ENCODE measurements around the gene ZBTB8OS.
A peak's percentile ranks its signal among the peaks of the same experiment; 100 is the strongest.
"Not testable (repeated sequence)": the region's sequence is repeated elsewhere in the genome, so short reads cannot be mapped to it uniquely, and the experiment has no call there.

Gene ZBTB8OS

DNA sequence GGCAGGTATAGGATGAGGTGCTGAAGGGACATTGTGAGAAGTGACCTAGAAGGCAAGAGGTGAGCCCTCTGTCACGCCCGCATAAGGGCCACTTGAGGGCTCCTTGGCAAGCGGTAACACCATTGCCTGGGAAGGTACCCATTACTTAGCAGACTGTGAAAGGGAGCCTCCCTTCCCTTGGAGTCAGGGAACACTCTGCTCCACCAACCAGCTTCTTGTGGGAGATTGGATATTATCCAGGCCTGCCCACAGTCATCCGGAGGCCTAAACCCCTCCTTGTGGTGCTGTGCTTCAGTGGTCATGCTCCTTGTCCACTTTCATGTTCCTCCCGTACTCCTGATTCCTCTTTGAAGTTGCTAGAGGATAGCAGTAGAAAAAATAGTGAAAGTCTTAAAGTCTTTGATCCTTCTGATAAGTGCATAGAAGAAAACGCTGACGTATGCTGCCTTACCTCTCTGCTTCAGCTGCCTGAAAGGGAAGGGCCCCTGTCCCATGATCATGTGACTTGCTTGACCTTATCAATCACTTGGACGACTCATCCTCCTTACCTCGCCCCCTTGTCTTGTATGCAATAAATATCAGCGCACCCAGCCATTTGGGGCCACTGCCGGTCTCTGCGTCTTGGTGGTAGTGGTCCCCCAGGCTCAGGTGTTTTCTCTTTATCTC, 16.7 kb upstream of the ZBTB8OS start:
- no peak for DNase-seq (ENCODE audit: low spot score in 2 of 2)

DNA sequence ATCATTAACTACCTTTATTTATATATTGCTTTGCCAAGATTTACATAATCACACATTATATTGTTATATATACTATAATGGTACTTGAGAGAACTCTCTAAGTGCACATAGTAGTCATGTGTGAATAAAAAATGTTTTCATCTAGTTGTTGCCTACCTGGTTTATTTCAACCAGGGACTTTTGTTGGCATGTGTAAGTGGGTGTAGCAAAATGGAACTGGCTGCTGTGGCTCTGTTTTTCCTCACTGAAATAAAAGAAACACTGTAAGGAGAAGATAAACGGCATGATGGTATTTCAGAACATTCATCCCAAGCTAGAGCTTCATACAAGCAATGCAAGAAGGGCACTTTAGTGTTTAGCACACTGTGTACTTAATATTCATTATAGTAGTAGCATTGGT, 15.6 kb upstream of the ZBTB8OS start:
- no peak for ATAC-seq
- Mint-ChIP-seq H3K27ac (no peak overlapping the region), H3K36me3 (peaks cover 100% of the 10 kb centered on the region), H3K4me3 (no peak overlapping the region), H3K9me3 (no peaks in the 10 kb centered on the region), H3K4me1 (peaks cover 13% of the 10 kb centered on the region)
- DNase-seq (ENCODE audit: low spot score in 2 of 2): no peak

More for the DNA sequence above, 16.7 kb upstream of the ZBTB8OS start:
- H3K4me3 Mint-ChIP-seq: no peak overlapping the region
- H3K27ac Mint-ChIP-seq: peak overlapping the region; percentile 9
- peaks cover 12% of the 10 kb centered on the region for H3K4me1 Mint-ChIP-seq
- ATAC-seq: no peak
- H3K36me3 Mint-ChIP-seq: peaks cover 100% of the 10 kb centered on the region
- no peaks in the 10 kb centered on the region for H3K9me3 Mint-ChIP-seq

DNA sequence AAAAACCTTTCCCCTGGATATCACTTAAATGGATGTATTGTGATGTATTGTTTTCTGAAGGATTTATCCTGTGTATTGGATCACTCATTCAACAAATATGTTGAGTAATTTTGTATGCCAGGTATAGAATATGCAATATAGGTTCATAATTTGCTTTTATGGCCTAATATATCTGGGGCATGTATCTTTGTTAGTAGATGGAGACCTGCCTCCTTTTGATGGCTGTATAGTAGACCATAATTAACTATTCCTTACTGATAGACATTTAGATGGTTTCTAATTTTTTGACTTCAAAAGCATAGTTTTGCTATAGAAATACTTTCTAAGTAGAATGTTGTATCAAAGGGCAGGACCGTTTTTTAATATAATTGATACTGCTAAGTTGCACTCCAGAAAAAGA, 9.2 kb upstream of the ZBTB8OS start:
- Mint-ChIP-seq H3K4me1 (peaks cover 39% of the 10 kb centered on the region), H3K36me3 (peaks cover 100% of the 10 kb centered on the region), H3K4me3 (no peak overlapping the region), H3K27ac (no peak overlapping the region), H3K9me3 (no peaks in the 10 kb centered on the region)
- no peak for DNase-seq (ENCODE audit: low spot score in 2 of 2)
- no peak for ATAC-seq

DNA sequence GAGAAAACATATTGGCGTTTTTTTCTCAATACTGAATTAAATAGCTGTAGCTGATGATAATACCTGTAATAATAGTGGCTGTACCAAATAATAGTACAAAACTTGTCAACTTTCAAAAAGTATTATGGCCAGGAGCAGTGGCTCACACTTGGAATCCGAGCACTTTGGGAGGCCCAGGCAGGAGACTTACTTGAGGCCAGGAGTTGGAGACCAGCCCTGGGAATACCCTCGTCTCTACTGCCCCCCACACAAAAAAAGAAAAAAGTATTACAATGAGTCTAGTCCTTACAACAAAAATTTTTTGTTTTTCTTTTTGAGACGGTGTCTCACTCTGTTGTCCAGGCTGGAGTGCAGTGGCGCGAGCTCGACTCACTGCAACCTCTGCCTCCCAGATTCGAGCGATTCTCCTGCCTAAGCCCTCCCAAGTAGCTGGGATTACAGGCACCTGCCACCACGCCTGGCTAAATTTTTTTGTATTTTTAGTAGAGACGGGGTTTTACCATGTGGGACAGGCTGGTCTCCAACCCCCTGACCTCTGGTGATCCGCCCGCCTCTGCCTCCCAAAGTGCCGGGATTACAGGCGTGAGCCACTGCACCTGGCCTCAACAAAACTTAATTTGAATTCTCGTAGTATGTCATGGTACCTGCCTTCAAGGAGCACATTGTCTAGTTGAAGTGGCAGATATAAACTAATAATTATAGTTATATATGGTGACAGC, 2.1 kb upstream of the ZBTB8OS start:
- ATAC-seq: no peak
- Mint-ChIP-seq H3K36me3 (peaks cover 92% of the 10 kb centered on the region), H3K4me1 (peaks cover 54% of the 10 kb centered on the region), H3K27ac (peak overlapping the region; percentile 98), H3K4me3 (peak overlapping the region; percentile 80), H3K9me3 (no peaks in the 10 kb centered on the region)
- no peak for DNase-seq (ENCODE audit: low spot score in 2 of 2)

DNA sequence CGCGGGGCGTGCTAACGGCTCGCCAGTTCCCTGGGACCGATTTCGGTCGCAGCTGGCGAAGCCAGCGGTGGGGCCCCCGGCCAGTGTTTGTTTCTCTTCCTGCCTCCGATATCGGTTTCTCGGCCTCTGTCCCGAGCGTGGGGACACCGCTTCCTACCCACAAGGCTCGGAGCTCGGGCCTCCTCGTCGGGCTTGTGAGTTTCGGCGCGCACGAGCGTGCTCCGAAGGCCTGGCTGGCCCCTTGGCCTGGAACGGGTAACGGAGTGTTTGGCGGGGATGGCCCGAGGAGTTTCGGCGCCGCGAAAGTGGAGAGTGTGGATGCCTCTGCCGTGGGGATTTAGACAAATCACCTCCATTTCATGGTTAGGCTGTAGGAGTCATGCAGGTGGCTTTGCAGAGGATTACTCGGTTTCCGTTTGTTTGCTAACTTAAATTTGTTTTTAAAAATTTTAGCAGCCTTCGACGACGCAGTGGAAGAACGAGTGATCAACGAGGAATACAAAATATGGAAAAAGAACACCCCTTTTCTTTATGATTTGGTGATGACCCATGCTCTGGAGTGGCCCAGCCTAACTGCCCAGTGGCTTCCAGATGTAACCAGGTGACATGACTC, 1.2 kb upstream of the ZBTB8OS start:
- H3K27ac Mint-ChIP-seq: peak overlapping the region; percentile 98
- peaks cover 92% of the 10 kb centered on the region for H3K36me3 Mint-ChIP-seq
- H3K4me1 Mint-ChIP-seq: peaks cover 52% of the 10 kb centered on the region
- H3K4me3 Mint-ChIP-seq: peak overlapping the region; percentile 80
- no peaks in the 10 kb centered on the region for H3K9me3 Mint-ChIP-seq
- DNase-seq (ENCODE audit: low spot score in 2 of 2): no peak
- ATAC-seq: peak; percentile 9

DNA sequence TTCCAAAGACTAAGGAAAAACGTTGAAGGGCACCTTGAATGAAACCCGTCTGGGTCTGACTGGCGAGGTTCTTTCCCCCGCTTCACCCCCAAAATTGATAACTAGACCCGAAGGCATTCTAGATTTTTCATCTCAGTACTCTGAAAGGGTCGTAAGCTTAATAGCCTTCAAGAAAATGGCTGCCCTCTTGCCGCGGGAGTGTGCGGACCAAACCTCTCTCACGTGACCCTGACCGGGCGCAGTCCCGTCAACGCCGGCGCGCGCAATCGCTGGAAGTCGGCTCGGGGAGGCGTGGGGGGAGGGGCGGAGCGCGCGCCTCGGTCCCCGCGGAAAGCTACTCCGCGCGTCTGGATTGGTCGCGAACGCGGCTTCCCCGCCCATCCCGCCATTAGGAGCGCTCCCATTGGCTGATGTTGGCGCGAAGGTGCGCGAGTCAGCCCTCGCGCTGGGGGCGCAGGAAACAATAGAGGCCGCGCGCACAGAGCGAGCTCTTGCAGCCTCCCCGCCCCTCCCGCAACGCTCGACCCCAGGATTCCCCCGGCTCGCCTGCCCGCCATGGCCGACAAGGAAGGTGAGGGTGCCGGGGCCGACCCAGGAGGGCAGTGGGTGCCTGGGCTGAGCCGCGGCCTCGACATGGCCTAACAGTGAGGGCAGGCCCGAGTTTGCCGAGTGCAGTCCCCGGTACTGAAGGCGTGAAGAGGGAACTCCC, 556 bp upstream of the ZBTB8OS start, which contains the start of gene RBBP4:
TSS of gene RBBP4 (plus strand) at position 457 of the 709 bp plus-strand sequence. CDS start at position 556, 99 bp downstream.
- no peaks in the 10 kb centered on the region for H3K9me3 Mint-ChIP-seq
- H3K27ac Mint-ChIP-seq: peak within 1 kb of the TSS; percentile 98
- ATAC-seq (peak; percentile 94), DNase-seq (ENCODE audit: low spot score in 2 of 2) (peak; percentile 99)
- H3K4me3 Mint-ChIP-seq: peak within 1 kb of the TSS; percentile 80
- H3K36me3 Mint-ChIP-seq: peaks cover 92% of the 10 kb centered on the region
- peaks cover 52% of the 10 kb centered on the region for H3K4me1 Mint-ChIP-seq

DNA sequence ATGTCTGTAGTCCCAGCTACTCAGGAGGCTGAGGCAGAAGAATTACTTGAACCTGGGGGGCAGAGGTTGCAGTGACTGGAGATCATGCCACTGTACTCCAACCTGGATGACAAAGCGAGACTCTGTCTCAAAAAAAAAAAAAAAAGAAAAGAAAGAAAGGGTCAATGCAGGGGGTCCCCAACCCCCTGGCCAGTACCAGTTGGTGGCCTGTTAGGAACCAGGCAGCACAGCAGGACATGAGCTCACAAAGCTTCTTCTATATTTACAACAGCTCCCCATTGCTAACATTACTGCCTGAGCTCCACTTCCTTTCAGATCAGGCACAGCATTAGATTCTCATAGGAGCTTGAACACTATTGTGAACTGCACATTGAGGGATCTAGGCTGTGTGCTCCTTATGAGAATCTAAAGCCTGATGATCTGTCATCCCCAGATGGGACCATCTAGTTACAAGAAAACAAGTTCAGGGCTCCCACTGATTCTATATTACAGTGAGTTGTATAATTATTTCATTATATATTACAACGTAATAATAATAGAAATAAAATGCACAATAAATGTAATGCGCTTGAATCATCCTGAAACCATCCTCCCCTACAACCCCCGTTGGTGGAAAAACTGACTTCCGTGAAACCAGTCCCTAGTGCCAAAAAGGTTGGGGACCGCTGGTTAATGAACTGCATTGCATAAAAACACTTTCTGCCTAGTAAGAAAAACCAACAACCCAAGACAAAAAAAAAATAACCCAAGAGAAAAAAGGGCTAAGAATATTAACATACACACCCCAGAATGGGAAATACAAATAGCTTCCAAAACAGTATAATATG, 2.8 kb downstream of the ZBTB8OS start:
- Mint-ChIP-seq H3K4me3 (peak overlapping the region; percentile 80), H3K27ac (peak overlapping the region; percentile 61), H3K36me3 (peaks cover 80% of the 10 kb centered on the region), H3K9me3 (no peaks in the 10 kb centered on the region), H3K4me1 (peaks cover 23% of the 10 kb centered on the region)
- DNase-seq (ENCODE audit: low spot score in 2 of 2) (peak in 1 of 2 donors; percentile 53), ATAC-seq (no peak)

DNA sequence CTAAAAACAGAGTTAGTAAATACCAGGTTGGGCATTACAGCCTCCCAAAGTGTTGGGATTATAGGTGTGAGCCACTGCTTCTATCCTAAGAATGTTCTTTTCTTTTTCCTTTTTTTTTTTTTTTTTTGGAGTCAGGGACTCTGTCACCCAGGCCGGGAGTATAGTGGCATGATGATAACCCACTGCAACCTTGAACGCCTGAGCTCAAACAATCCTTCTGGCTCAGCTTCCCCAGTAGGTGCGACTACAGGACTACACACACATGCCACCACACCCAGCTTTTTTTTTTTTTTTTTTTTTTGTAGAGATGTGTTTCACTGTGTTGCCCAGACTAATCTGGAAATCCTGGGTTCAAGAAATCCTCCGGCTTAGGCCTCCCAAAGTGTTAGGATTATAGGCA, 5.9 kb downstream of the ZBTB8OS start:
- Mint-ChIP-seq H3K4me3 (no peak overlapping the region), H3K9me3 (no peaks in the 10 kb centered on the region), H3K4me1 (peaks cover 14% of the 10 kb centered on the region), H3K36me3 (peaks cover 70% of the 10 kb centered on the region), H3K27ac (no peak overlapping the region)
- DNase-seq (ENCODE audit: low spot score in 2 of 2): no peak
- ATAC-seq: no peak

DNA sequence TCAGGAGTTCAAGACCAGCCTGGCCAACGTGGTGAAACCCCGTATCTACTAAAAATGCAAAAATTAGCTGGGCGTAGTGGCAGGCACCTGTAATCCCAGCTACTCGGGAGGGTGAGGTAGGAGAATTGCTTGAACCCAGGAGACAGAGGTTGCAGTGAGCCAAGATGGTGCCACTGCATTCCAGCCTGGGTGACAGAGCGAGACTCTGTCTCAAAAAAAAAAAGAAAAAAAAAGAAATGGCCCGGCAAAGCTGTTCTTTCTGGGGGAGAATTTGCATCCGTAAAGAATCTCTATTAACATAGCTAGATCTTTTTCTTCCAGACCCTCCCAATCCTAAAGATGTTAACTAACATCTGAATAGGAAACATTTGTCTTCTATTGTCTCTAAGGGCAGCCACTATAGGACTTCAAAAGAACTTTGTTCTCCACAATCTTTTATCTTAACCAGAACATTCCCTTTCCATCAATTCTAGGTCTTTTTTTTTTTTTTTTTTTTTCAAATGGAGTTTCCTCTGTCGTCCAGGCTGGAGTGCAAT, 8.0 kb downstream of the ZBTB8OS start:
- DNase-seq (ENCODE audit: low spot score in 2 of 2); ATAC-seq; H3K4me3 Mint-ChIP-seq; H3K27ac Mint-ChIP-seq; H3K9me3 Mint-ChIP-seq; H3K4me1 Mint-ChIP-seq: not testable (repeated sequence)
- H3K36me3 Mint-ChIP-seq: peaks cover 77% of the 10 kb centered on the region

DNA sequence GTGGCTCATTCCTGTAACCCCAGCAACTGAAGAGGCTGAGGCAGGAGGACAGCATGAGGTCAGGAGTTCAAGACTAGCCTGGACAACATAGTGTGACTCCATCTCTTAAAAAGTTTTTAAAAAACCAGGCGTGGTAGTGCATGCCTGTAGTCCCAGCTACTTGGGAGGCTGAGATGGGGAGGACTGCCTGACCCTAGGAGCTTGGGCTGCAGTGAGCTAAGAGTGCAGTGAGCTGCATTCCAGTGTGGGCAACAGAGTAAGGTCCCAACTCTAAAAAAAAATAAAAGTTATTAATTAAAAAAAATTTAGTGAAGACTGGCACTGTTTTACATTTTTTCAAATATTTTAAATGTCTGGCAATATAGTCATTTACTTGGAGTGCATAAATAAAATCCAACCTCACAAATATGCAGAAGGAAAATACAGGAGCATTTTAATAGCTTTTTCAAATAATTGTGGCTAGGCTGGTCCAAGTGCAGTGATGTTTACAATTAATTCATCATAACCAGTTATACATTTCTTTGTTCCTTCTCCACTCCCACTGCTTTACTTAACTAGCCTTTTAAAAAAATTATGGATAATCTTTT, 10.8 kb downstream of the ZBTB8OS start:
- H3K4me1 Mint-ChIP-seq: peaks cover 18% of the 10 kb centered on the region
- peaks cover 67% of the 10 kb centered on the region for H3K36me3 Mint-ChIP-seq
- H3K9me3 Mint-ChIP-seq: no peaks in the 10 kb centered on the region
- no peak overlapping the region for H3K27ac Mint-ChIP-seq
- ATAC-seq (no peak), DNase-seq (ENCODE audit: low spot score in 2 of 2) (no peak)
- H3K4me3 Mint-ChIP-seq: no peak overlapping the region

DNA sequence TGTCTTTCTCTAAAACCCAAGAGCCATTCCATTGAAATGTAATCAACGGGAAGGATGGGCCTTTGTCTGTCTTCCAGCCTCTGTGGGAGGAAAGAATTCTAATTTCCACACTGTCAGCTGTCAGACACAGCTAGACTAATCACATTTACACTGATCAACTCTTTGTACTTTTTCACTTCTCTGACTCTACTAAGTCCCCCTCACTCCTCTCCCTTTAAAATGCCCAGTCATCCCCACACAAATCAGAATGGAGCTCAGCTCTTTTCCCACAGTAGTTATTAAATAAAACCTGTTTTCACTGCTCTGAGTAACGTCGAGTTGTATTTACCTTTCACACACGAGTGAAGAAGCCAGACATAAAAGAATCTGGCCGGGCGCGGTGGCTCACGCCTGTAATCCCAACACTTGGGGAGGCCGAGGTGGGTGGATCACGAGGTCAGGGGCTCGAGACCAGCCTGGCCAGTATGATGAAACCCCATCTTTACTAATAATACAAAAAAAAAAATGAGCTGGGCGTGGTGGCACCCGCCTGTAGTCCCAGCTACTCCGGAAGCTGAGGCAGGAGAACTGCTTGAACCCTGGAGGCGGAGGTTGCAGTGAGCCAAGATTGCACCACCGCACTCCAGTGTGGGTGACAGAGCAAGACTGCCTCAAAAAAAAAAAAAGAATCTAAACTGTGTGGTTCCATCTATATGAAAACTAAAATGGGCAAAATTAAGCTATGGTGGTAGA, 13.3 kb downstream of the ZBTB8OS start:
- Mint-ChIP-seq H3K27ac (peak overlapping the region; percentile 63), H3K36me3 (peaks cover 77% of the 10 kb centered on the region), H3K4me1 (peaks cover 18% of the 10 kb centered on the region), H3K4me3 (no peak overlapping the region), H3K9me3 (no peaks in the 10 kb centered on the region)
- DNase-seq (ENCODE audit: low spot score in 2 of 2) (no peak), ATAC-seq (no peak)

DNA sequence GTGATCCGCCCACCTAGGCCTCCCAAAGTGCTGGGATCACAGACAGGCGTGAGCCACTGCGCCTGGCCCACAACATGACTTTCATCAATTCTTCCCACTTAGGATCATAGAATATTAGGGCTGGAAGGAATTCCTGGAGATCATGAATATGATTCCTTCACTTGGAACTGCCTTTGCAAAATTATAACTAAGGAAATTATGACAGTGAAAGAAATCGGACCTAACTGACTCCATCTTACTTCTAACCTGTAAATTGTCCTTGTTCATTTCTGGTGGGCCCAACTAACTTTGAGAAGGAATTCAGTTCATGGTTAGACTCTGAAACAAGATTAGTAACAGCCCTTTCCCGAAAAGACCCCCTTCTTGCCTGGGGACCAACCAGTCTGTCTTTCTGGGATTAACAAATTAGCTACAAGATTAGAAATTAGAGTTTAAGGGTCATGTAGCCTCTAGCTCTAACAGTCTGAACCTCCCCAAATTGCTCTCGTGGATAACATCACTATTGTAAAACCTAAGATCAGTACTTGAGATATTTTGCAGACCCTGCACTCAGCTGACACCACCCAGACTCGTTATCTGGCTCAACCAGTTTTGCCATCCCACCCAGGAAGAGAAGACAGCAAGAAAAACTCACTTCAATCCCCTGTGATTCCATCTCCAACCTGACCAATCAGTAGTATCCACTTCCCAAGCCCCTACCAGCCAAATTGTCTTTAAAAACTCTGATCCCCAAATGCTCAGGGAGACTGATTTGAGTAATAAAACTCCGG, 14.7 kb downstream of the ZBTB8OS start:
- Mint-ChIP-seq H3K9me3 (no peaks in the 10 kb centered on the region), H3K36me3 (peaks cover 87% of the 10 kb centered on the region), H3K27ac (peak overlapping the region; percentile 26), H3K4me1 (peaks cover 18% of the 10 kb centered on the region), H3K4me3 (no peak overlapping the region)
- DNase-seq (ENCODE audit: low spot score in 2 of 2): no peak
- ATAC-seq: no peak

DNA sequence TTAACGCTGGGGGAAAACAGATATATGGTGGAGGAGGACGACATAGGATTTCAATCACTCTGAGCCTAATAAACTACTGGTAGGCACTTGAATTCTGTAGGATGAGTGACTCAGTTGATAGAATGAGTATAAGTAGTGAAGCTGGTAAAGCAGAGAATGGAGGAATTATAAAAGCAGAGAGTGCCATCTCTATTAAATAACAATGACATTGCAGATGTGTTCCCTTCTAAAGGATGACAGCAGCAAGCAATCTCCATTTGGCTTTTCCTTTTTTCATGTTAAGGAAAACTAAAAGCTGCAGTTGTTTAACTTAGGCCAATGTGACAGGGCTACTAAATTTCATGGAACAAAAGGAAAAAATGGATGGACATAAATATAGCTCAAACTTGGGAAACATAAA, 17.5 kb downstream of the ZBTB8OS start:
- Mint-ChIP-seq H3K4me3 (no peak overlapping the region), H3K27ac (peak overlapping the region; percentile 29), H3K9me3 (no peaks in the 10 kb centered on the region), H3K36me3 (peaks cover 88% of the 10 kb centered on the region), H3K4me1 (peaks cover 24% of the 10 kb centered on the region)
- DNase-seq (ENCODE audit: low spot score in 2 of 2) (no peak), ATAC-seq (no peak)

Data from stimulated activated effector memory CD8-positive, alpha-beta T cell treated with anti-CD3 and anti-CD28 coated beads, Interleukin-12 subunit alpha, Interleukin-12 subunit beta, amount 100 ng/mL, for 72 hours (primary cell).